Measurements from ENCODE around the gene TPM1.

DNA sequence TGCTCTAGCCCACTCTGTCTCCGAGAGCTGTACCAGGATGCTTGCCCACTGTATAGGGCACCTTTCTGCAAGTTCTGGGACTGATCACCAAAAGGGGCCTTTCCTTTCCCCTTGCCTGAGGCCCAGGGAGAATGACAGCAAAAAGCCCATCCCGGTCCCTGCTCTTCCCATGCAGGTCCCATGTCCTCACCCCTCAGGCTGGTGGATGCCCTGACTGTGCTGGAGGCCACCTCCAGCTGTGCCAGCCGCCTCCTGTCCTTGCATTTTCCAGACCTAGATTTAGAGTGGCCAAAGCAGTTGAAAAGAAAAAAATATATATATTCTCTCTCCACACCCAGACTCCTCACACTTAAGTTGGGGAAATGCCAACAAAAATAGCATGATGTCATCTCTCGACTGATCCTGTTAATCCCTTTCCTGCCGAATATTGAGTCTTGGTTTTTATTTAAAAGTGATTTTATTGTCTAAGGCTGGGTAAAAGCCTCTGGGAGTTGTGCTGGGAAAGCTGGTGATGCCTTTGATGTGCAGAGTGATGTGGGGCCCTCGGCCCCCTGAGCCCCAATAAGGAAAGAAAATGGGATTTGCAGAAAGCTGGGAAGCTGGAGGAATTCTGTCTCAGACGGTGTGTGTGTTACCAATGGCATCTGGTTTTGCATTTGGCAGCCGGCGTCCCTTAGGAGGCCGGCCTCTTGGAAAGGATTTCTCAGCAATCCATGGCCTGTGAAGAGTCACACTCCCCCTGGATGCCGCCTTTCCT, 29.3 kb upstream of the TPM1 start:
- TF ChIP-seq, protein P1, sequence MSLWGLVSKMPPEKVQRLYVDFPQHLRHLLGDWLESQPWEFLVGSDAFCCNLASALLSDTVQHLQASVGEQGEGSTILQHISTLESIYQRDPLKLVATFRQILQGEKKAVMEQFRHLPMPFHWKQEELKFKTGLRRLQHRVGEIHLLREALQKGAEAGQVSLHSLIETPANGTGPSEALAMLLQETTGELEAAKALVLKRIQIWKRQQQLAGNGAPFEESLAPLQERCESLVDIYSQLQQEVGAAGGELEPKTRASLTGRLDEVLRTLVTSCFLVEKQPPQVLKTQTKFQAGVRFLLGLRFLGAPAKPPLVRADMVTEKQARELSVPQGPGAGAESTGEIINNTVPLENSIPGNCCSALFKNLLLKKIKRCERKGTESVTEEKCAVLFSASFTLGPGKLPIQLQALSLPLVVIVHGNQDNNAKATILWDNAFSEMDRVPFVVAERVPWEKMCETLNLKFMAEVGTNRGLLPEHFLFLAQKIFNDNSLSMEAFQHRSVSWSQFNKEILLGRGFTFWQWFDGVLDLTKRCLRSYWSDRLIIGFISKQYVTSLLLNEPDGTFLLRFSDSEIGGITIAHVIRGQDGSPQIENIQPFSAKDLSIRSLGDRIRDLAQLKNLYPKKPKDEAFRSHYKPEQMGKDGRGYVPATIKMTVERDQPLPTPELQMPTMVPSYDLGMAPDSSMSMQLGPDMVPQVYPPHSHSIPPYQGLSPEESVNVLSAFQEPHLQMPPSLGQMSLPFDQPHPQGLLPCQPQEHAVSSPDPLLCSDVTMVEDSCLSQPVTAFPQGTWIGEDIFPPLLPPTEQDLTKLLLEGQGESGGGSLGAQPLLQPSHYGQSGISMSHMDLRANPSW (CRISPR knock-in tag; conservative IDR thresholded peaks at IDR 0.05; ENCODE audit: low read depth), result no peak
- TF ChIP-seq SP1 (CRISPR knock-in tag; conservative IDR thresholded peaks at IDR 0.05) (no peak), ESRRA (CRISPR knock-in tag; IDR thresholded peaks at IDR 0.05; ENCODE audit: borderline replicate concordance) (no peak), FOXP1 (CRISPR knock-in tag; IDR thresholded peaks at IDR 0.05; ENCODE audit: borderline replicate concordance) (no peak)
